ENCODE measurements around the gene FGF18. TPM values are rescaled to one million over a fixed set of nuclear protein-coding genes. Genes with fewer than 3 reads are reported as not detected.

FGF18 gene
- total RNA-seq, 1 experiment from 2014 or later = 1.7 TPM

DNA sequence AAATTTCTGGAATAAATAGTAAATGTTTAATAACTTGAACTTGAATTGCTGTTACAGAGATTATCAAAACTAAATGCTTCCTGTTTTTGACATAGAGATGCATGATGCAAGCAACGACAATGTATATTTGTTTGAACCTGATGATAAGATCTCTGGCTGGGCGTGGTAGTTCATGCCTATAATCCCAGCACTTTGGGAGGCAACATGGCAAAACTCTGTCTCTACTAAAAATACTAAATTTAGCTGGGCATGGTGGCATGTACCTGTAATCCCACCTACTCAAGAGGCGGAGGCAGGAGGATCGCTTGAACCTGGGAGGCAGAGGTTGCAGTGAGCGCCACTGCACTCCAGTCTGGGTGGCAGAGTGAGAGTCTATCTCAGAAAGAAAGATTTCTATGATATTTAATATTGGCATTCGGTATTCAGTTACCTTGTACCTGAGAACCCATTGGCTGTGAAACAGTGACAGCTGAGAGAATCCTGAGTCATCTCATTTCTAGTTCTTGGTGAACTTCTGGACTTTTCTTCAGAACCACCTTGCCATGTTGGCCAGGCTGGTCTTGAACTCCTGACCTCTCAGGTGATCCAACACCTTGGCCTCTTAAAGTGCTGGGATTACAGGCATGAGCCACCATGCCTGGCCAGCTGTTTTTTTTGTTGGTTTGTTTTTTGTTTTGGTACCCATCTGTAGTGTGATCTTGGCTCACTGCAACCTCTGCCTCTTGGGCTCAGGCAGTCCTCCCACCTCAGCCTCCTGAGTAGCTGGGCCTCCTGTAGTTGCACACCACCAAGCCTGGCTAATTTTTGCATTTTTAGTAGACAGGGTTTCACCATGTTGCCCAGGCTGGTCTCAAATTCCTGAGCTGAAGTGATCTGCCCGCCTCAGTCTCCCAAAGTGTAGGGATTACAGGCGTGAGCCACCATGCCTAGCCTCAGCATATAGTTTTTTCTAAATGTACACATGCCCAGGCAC, 10.0 kb upstream of the FGF18 start:
- BruUV-seq (replicated peaks) = no TSS peak
- CTCF ChIA-PET = no interaction called here
- Histone ChIP-seq H3K4me3 (ENCODE audit: low read depth in 2 of 2, low read length in 2 of 2) (no peak overlapping the region), H3K9me3 (ENCODE audit: control insufficient read depth, insufficient read depth, low read depth, low read length) (no peaks in the 10 kb centered on the region), H3K27ac (ENCODE audit: low read length) (no peak overlapping the region), H3K4me1 (ENCODE audit: control insufficient read depth, insufficient read depth, low read length) (peaks cover 44% of the 10 kb centered on the region), H3K27me3 (ENCODE audit: control insufficient read depth, insufficient read depth, low read length) (no peaks in the 10 kb centered on the region), H3K36me3 (ENCODE audit: control insufficient read depth, insufficient read depth, low read length) (peaks cover 78% of the 10 kb centered on the region)
- TF ChIP-seq POLR2AphosphoS5 (IDR thresholded peaks at IDR 0.05; ENCODE audit: low read depth, low read length) (no peak), TCF7L2 (IDR thresholded peaks at IDR 0.05; ENCODE audit: low read depth, low read length) (no peak), REST (IDR thresholded peaks at IDR 0.05; ENCODE audit: insufficient read depth in 1 of 2, low read depth in 2 of 2, low read length in 1 of 2) (no peak), SIN3A (IDR thresholded peaks at IDR 0.05; ENCODE audit: borderline replicate concordance, insufficient read depth, low read depth, low read length) (no peak)
- TF ChIP-seq, protein P1, sequence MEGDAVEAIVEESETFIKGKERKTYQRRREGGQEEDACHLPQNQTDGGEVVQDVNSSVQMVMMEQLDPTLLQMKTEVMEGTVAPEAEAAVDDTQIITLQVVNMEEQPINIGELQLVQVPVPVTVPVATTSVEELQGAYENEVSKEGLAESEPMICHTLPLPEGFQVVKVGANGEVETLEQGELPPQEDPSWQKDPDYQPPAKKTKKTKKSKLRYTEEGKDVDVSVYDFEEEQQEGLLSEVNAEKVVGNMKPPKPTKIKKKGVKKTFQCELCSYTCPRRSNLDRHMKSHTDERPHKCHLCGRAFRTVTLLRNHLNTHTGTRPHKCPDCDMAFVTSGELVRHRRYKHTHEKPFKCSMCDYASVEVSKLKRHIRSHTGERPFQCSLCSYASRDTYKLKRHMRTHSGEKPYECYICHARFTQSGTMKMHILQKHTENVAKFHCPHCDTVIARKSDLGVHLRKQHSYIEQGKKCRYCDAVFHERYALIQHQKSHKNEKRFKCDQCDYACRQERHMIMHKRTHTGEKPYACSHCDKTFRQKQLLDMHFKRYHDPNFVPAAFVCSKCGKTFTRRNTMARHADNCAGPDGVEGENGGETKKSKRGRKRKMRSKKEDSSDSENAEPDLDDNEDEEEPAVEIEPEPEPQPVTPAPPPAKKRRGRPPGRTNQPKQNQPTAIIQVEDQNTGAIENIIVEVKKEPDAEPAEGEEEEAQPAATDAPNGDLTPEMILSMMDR (IDR thresholded peaks at IDR 0.05) = no peak
- POLR2A ChIA-PET = no interaction called here
- in situ Hi-C loops (cut with HindIII; ENCODE audit: low pct_unique_long_range_greater_than_20kb, low sequenced_read_pairs) (loop anchor here (25.0 kb wide), 1 partner anchor 453 kb away; no protein-coding TSS in a partner anchor), intact Hi-C loops (cut with micrococcal nuclease; ENCODE audit: unreplicated experiment) (loop anchor here (10.0 kb wide), 2 partner anchors 215 to 445 kb away; no protein-coding TSS in a partner anchor)
- ATAC-seq (no peak), DNase-seq (ENCODE audit: low read depth, low spot score) (no peak)

GRCh38 chr5:171410181-171410580, 9.3 kb upstream of the FGF18 start:
- TF ChIP-seq POLR2AphosphoS5 (IDR thresholded peaks at IDR 0.05; ENCODE audit: low read depth, low read length) (no peak), SIN3A (IDR thresholded peaks at IDR 0.05; ENCODE audit: borderline replicate concordance, insufficient read depth, low read depth, low read length) (no peak), TCF7L2 (IDR thresholded peaks at IDR 0.05; ENCODE audit: low read depth, low read length) (no peak), REST (IDR thresholded peaks at IDR 0.05; ENCODE audit: insufficient read depth in 1 of 2, low read depth in 2 of 2, low read length in 1 of 2) (no peak)
- TF ChIP-seq, protein P1 (IDR thresholded peaks at IDR 0.05) = no peak
- in situ Hi-C loops (cut with HindIII; ENCODE audit: low pct_unique_long_range_greater_than_20kb, low sequenced_read_pairs) (loop anchor here (25.0 kb wide), 1 partner anchor 452 kb away; no protein-coding TSS in a partner anchor), intact Hi-C loops (cut with micrococcal nuclease; ENCODE audit: unreplicated experiment) (loop anchor here (10.0 kb wide), 2 partner anchors 215 to 445 kb away; no protein-coding TSS in a partner anchor)
- H3K27me3 ChIP-seq (ENCODE audit: control insufficient read depth, insufficient read depth, low read length) = no peaks in the 10 kb centered on the region
- H3K4me3 ChIP-seq (ENCODE audit: low read depth in 2 of 2, low read length in 2 of 2) = no peak overlapping the region
- H3K36me3 ChIP-seq (ENCODE audit: control insufficient read depth, insufficient read depth, low read length) = peaks cover 74% of the 10 kb centered on the region
- ChIA-PET CTCF (no interaction called here), POLR2A (no interaction called here)
- ATAC-seq = no peak
- H3K4me1 ChIP-seq (ENCODE audit: control insufficient read depth, insufficient read depth, low read length) = peaks cover 47% of the 10 kb centered on the region
- no peak overlapping the region for H3K27ac ChIP-seq (ENCODE audit: low read length)
- no peak for DNase-seq (ENCODE audit: low read depth, low spot score)
- no TSS peak for BruUV-seq (replicated peaks)
- H3K9me3 ChIP-seq (ENCODE audit: control insufficient read depth, insufficient read depth, low read depth, low read length) = no peaks in the 10 kb centered on the region

All from Panc1 (cell line).